Osteoblast (primary cell): ENCODE results near the gene C1D. TPM values are rescaled to one million over a fixed set of nuclear protein-coding genes. Genes with fewer than 3 reads are reported as not detected.

Experiments
- DNase-seq: peaks from one replicate; pipeline ENCODE4 v3.0.0; 2011; ENCODE audit warnings: low spot score, mixed read lengths; ENCODE audit not compliant: insufficient read length; ENCODE audit errors: missing footprints
- H2AFZ ChIP-seq: 2 replicates; pipeline ENCODE4 v1.6.0; 2011; ENCODE audit warnings: mild to moderate bottlenecking, low read length
- H3K27ac ChIP-seq: 2 replicates; pipeline ENCODE4 v1.5.1; 2011; ENCODE audit warnings: mild to moderate bottlenecking, low read depth, low read length, moderate library complexity
- H3K27me3 ChIP-seq: 2 replicates; pipeline ENCODE4 v1.6.0; 2012; ENCODE audit warnings: mild to moderate bottlenecking, control low read depth, inconsistent platforms, low read length, moderate library complexity; ENCODE audit not compliant: insufficient read depth
- H3K36me3 ChIP-seq: 2 replicates; pipeline ENCODE4 v1.5.1; 2011; ENCODE audit warnings: mild to moderate bottlenecking, low read length, control low read depth, moderate library complexity; ENCODE audit not compliant: insufficient read depth
- H3K4me1 ChIP-seq: 2 replicates; pipeline ENCODE4 v1.5.1; 2011; ENCODE audit warnings: mild to moderate bottlenecking, low read length, control low read depth, moderate library complexity; ENCODE audit not compliant: insufficient read depth
- H3K4me2 ChIP-seq: 2 replicates; pipeline ENCODE4 v1.6.0; 2011; ENCODE audit warnings: mild to moderate bottlenecking, low read length; ENCODE audit not compliant: insufficient read depth
- H3K4me3 ChIP-seq: fragments of 200-600 bp; sonication (generic); 3 replicates; pipeline ENCODE4 v1.5.1; 2012; ENCODE audit warnings: mild to moderate bottlenecking, low read length, inconsistent platforms; ENCODE audit not compliant: insufficient read depth
- H3K79me2 ChIP-seq: 2 replicates; pipeline ENCODE4 v1.6.0; 2012; ENCODE audit warnings: mild to moderate bottlenecking, low read length, control low read depth, inconsistent platforms; ENCODE audit not compliant: insufficient read depth
- H3K9me3 ChIP-seq: 2 replicates; pipeline ENCODE4 v1.5.1; 2011; ENCODE audit warnings: low read depth, low read length, control low read depth
- H4K20me1 ChIP-seq: 2 replicates; pipeline ENCODE4 v1.6.0; 2012; ENCODE audit warnings: mild to moderate bottlenecking, low read length, control low read depth; ENCODE audit not compliant: insufficient read depth
- total RNA-seq: library from RNA; depleted of rRNA; stranded (reverse); fragments of >200 nt; gene quantifications from 2 replicates; pipeline ENCODE4 v1.2.3, GENCODE V29; 2012
- TF ChIP-seq, protein P1 (sequence below): IDR thresholded peaks from 2 replicates; pipeline ENCODE4 v1.5.1; 2011; ENCODE audit warnings: mild to moderate bottlenecking, low read depth, low read length, moderate library complexity; ENCODE audit errors: extremely low read depth

C1D gene
- total RNA-seq, 1 donor: 25.7 TPM

DNA sequence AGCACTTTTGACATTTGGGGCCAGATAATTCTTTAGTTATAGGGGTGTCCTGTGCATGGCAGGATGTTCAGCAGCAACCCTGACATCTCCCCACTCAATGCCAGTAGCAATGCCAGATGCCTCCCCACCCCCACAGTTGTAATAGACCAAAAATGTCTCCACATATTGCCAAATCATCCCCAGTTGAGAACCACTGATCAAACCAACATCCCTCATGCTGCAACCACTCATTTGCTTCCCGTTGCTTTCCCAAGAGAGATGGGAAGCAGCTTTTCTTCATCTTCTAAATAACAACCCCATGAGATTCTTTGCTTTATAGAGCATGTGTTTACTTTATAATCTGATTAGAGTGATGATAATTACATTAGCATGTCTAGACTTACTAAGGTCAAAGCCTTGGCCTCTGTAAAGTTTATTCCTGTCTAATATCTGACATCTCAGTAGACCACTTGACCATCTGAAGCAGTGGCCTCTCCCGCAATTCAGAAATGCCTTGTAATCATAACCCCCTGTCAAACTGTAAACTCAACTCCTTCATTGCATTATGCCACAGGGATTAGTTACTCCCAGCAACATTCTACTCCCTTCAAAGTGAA lies 28.7 kb upstream of the C1D start:
- H3K79me2 ChIP-seq: no peaks in the 10 kb centered on the region
- H3K27ac ChIP-seq: no peak overlapping the region
- H3K4me3 ChIP-seq: no peak overlapping the region
- no peak for DNase-seq
- H3K27me3 ChIP-seq: peaks cover 13% of the 10 kb centered on the region
- H4K20me1 ChIP-seq: no peaks in the 10 kb centered on the region
- H3K36me3 ChIP-seq: no peaks in the 10 kb centered on the region
- H3K4me2 ChIP-seq: no peak overlapping the region
- TF ChIP-seq, protein P1, sequence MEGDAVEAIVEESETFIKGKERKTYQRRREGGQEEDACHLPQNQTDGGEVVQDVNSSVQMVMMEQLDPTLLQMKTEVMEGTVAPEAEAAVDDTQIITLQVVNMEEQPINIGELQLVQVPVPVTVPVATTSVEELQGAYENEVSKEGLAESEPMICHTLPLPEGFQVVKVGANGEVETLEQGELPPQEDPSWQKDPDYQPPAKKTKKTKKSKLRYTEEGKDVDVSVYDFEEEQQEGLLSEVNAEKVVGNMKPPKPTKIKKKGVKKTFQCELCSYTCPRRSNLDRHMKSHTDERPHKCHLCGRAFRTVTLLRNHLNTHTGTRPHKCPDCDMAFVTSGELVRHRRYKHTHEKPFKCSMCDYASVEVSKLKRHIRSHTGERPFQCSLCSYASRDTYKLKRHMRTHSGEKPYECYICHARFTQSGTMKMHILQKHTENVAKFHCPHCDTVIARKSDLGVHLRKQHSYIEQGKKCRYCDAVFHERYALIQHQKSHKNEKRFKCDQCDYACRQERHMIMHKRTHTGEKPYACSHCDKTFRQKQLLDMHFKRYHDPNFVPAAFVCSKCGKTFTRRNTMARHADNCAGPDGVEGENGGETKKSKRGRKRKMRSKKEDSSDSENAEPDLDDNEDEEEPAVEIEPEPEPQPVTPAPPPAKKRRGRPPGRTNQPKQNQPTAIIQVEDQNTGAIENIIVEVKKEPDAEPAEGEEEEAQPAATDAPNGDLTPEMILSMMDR: no peak
- H3K4me1 ChIP-seq: no peaks in the 10 kb centered on the region
- H2AFZ ChIP-seq: no peak overlapping the region
- H3K9me3 ChIP-seq: no peaks in the 10 kb centered on the region

DNA sequence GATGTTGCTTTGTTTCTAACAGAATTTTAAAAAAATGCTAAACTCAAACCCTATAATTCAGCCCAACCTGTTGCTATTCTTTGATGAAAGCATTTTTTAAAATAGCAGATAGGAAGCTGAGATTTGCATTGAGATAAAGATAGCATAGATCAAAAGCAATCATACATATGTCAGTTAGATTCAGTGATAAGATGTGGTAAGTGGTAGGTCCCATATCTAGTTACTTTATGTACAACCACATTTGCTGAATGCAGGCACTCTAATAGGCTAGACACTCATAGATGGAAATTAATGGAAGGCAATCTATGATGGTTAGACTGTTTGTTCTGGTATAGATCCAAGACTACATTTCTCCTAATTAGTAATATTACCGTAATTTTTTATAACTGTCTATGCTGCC lies 27.2 kb upstream of the C1D start:
- H3K4me1 ChIP-seq: no peaks in the 10 kb centered on the region
- no peak overlapping the region for H3K4me3 ChIP-seq
- no peak overlapping the region for H3K27ac ChIP-seq
- H3K27me3 ChIP-seq: peaks cover 13% of the 10 kb centered on the region
- H4K20me1 ChIP-seq: no peaks in the 10 kb centered on the region
- H3K79me2 ChIP-seq: no peaks in the 10 kb centered on the region
- TF ChIP-seq, protein P1: no peak
- no peak overlapping the region for H3K4me2 ChIP-seq
- H3K9me3 ChIP-seq: no peaks in the 10 kb centered on the region
- no peak overlapping the region for H2AFZ ChIP-seq
- H3K36me3 ChIP-seq: no peaks in the 10 kb centered on the region
- DNase-seq: no peak

DNA sequence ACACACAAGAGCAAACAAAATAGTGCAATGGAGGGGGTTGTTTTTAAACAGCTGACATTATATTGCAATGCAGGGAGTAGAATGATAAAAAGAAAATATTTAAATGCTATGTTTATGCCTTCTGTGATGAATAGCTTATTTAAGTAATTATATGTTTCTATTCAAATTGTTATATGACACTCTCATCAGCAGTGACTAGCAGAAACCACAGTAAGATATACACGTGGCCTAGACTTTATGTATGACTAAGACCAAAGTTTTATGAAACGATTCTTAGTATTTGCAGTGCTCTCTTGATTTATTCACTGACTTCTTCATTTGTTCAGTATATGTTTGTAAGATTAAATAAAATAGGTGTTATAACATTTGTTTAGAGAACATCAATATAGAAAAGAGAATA lies 26.1 kb upstream of the C1D start:
- Histone ChIP-seq H3K4me1 (no peaks in the 10 kb centered on the region), H3K79me2 (no peaks in the 10 kb centered on the region), H4K20me1 (no peaks in the 10 kb centered on the region), H3K27ac (no peak overlapping the region), H3K4me2 (no peak overlapping the region), H3K9me3 (no peaks in the 10 kb centered on the region), H3K36me3 (no peaks in the 10 kb centered on the region), H3K4me3 (no peak overlapping the region), H2AFZ (no peak overlapping the region), H3K27me3 (peaks cover 8% of the 10 kb centered on the region)
- TF ChIP-seq, protein P1: no peak
- no peak for DNase-seq

DNA sequence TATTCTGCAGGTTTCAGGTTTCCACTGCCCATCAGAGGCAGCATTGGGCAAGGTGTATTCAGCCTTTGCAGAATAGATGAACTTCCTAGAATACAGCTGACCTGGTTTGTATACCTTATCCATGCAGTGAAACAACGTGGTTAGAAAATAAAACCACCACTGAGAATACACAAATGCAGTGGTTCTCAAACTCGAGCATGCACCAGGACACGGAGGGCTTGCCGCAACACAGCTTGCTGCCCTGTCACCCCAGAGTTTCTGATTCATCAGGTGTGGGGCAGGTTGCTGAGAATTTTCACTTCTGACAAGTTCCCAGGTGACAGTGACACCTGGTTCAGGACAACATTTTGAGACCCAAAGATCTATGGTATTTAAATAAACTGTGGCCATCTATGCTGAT lies 23.4 kb upstream of the C1D start:
- TF ChIP-seq, protein P1: no peak
- H2AFZ ChIP-seq: no peak overlapping the region
- no peaks in the 10 kb centered on the region for H4K20me1 ChIP-seq
- H3K27ac ChIP-seq: no peak overlapping the region
- H3K4me1 ChIP-seq: no peaks in the 10 kb centered on the region
- no peaks in the 10 kb centered on the region for H3K27me3 ChIP-seq
- H3K4me2 ChIP-seq: no peak overlapping the region
- H3K4me3 ChIP-seq: no peak overlapping the region
- no peaks in the 10 kb centered on the region for H3K9me3 ChIP-seq
- H3K36me3 ChIP-seq: no peaks in the 10 kb centered on the region
- no peaks in the 10 kb centered on the region for H3K79me2 ChIP-seq
- no peak for DNase-seq
